Upper lobe of right lung (tissue), 1 donor: ENCODE measurements around the gene PDE3A. TPM values are rescaled to one million over a fixed set of nuclear protein-coding genes. Genes with fewer than 3 reads are reported as not detected.

Source experiments
- ATAC-seq: fragments of 200-7000 bp; cut with Tn5 transposase; one replicate; pipeline ENCODE4 v1.9.1; 2020; ENCODE audit warnings: mild to moderate bottlenecking, moderate library complexity
- DNase-seq: peaks from one replicate; pipeline ENCODE4 v3.0.0-alpha.2; 2020
- H3K27ac ChIP-seq: fragments of 200-600 bp; one replicate; pipeline ENCODE4 v1.8.0; 2022
- H3K27me3 ChIP-seq: fragments of 200-600 bp; one replicate; pipeline ENCODE4 v1.8.0; 2022; ENCODE audit warnings: mild to moderate bottlenecking
- H3K36me3 ChIP-seq: fragments of 200-600 bp; one replicate; pipeline ENCODE4 v1.8.0; 2022
- H3K4me1 ChIP-seq: fragments of 200-600 bp; one replicate; pipeline ENCODE4 v1.8.0; 2022
- H3K4me3 ChIP-seq: fragments of 200-600 bp; one replicate; pipeline ENCODE4 v1.8.0; 2022; ENCODE audit warnings: mild to moderate bottlenecking
- H3K9me3 ChIP-seq: fragments of 200-600 bp; one replicate; pipeline ENCODE4 v1.8.0; 2022
- intact Hi-C: fragments of 100-400 bp; cut with DNase I; formaldehyde crosslinking; loops from one replicate; pipeline ENCODE4 v1.11.0; 2022
- total RNA-seq: library from RNA; stranded (reverse); fragmentation: NEBNext Ultra II Directional; extraction: Animal tissue kit (Norgen Biotek cat#: 25700); gene quantifications from one replicate; pipeline ENCODE4 v1.2.1, GENCODE V29; 2021
- TF ChIP-seq, protein P1 (sequence below): fragments of 200-600 bp; IDR thresholded peaks from one replicate; pipeline ENCODE4 v1.8.0; 2022; ENCODE audit warnings: antibody characterized with exemption
- donor health status: DM: no; HTN: yes; CAD: no; lungs with severe emphysema.

Gene PDE3A
- total RNA-seq, 1 donor from 2014 or later: 8.4 TPM

DNA sequence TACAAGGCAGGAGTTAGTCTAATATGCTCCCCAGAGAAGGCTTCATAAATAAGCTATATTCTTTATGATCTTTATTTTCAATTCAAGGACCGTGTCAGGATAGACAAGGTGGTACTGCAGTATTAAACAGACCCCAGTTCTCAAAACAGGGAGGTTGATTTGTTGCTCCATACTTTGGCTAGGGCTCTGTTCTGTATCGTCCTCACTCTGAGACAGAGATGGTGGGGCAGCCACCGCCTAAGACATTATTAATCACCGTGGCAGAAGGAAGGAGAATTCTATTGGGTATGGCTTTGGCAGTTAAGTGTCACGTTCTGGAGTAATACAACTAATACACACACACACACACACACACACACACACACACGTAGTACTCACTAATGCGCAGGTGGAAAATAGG is 209.8 kb downstream of the PDE3A start:
- TF ChIP-seq, protein P1, sequence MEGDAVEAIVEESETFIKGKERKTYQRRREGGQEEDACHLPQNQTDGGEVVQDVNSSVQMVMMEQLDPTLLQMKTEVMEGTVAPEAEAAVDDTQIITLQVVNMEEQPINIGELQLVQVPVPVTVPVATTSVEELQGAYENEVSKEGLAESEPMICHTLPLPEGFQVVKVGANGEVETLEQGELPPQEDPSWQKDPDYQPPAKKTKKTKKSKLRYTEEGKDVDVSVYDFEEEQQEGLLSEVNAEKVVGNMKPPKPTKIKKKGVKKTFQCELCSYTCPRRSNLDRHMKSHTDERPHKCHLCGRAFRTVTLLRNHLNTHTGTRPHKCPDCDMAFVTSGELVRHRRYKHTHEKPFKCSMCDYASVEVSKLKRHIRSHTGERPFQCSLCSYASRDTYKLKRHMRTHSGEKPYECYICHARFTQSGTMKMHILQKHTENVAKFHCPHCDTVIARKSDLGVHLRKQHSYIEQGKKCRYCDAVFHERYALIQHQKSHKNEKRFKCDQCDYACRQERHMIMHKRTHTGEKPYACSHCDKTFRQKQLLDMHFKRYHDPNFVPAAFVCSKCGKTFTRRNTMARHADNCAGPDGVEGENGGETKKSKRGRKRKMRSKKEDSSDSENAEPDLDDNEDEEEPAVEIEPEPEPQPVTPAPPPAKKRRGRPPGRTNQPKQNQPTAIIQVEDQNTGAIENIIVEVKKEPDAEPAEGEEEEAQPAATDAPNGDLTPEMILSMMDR: no peak
- no peak overlapping the region for H3K27ac ChIP-seq
- no peaks in the 10 kb centered on the region for H3K4me1 ChIP-seq
- no peaks in the 10 kb centered on the region for H3K36me3 ChIP-seq
- H3K9me3 ChIP-seq: no peaks in the 10 kb centered on the region
- no peak for DNase-seq
- no peaks in the 10 kb centered on the region for H3K27me3 ChIP-seq
- intact Hi-C loops: no loop called here
- no peak for ATAC-seq
- no peak overlapping the region for H3K4me3 ChIP-seq

DNA sequence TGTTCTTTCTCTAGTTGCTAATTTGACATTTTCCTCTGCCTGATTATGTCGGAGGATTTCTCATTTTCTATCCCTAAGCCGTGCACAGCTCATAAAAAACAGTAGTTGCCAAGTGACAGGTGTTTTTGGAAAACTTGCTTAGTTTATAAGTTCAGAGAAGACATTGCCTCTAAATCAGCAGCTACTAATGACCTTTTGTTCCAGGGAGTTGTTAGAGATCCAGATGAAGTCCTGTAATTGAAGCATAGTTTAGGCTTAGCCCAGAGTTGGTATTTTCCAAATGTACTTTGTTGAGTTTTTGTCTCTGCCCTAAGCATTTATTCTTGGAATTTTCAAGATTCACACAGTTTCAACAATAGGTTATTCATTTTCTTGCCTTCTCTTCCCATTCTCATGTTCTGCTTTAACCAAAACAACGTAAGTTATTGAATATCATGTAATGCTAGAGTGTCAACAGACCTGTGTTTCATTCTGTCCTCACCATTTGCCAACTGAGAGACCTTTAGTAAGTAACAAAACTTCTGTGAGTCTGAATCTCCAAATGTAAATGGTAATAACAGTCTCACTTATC is 216.8 kb downstream of the PDE3A start:
- Histone ChIP-seq H3K9me3 (no peaks in the 10 kb centered on the region), H3K27ac (no peak overlapping the region), H3K4me3 (no peak overlapping the region), H3K36me3 (no peaks in the 10 kb centered on the region), H3K4me1 (no peaks in the 10 kb centered on the region), H3K27me3 (no peaks in the 10 kb centered on the region)
- TF ChIP-seq, protein P1: no peak
- no peak for ATAC-seq
- DNase-seq: no peak
- intact Hi-C loops: no loop called here

DNA sequence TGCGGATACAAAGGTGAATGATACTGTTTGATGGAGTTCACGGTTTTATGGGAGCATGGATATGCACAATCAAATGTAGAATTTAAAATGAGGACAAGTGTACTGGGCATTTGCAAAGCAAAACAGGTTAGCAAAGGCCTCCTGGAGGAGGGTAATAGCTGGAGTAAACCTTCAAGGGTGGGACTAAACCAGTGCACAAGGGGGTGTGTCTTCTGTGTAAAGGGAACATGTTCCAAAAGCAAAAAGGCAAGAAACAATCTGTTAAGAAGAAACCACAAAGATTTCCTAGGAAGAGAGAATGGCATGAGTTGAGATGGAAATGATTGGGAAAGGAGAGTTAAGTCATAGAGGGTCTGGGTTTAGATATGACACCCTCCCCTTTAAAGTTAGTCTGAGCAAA is 217.6 kb downstream of the PDE3A start:
- Histone ChIP-seq H3K36me3 (no peaks in the 10 kb centered on the region), H3K27me3 (no peaks in the 10 kb centered on the region), H3K9me3 (no peaks in the 10 kb centered on the region), H3K27ac (no peak overlapping the region), H3K4me1 (no peaks in the 10 kb centered on the region), H3K4me3 (no peak overlapping the region)
- TF ChIP-seq, protein P1: no peak
- ATAC-seq (no peak), DNase-seq (no peak)
- intact Hi-C loops: no loop called here

DNA sequence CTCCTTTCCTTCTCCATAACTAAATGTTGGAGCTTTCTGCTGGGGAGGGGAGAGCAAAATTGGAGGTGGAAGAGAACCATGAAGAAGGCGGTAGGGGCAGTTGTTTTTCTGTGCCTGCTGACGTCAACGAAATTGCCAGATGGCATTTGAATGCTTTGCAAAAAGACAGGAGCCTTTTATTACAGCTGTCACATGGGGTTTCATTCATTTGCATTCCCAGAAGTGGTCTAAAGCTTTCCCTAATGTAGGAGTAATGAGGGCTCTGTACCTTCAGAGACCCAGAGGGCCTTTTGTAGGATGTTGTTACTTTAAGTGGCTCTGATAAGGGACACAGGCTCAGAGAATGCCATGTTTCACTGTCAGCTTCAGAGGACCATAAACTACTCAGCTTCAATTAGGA is 219.7 kb downstream of the PDE3A start:
- intact Hi-C loops: no loop called here
- H3K4me3 ChIP-seq: no peak overlapping the region
- ATAC-seq (no peak), DNase-seq (no peak)
- no peaks in the 10 kb centered on the region for H3K4me1 ChIP-seq
- TF ChIP-seq, protein P1: no peak
- no peaks in the 10 kb centered on the region for H3K27me3 ChIP-seq
- no peak overlapping the region for H3K27ac ChIP-seq
- H3K9me3 ChIP-seq: no peaks in the 10 kb centered on the region
- H3K36me3 ChIP-seq: no peaks in the 10 kb centered on the region

DNA sequence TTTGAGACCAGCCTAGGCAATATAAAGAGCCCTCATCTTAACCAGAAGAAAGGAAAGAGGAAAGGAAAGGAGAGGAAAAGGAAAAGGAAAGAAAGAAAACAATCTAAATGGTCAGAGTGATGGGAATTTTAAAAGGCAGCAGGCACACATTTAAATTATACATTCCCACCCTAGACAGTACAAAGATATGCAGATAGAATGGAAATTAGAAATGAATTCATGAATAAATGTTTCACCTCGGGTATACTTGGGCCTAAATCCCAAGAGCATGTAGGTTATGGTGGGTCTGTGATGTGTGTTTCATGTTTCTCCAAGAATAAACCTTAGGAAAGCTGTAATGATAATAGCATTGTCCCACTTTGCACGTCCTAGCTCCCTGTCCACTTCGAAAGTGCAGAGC is 222.2 kb downstream of the PDE3A start:
- TF ChIP-seq, protein P1: no peak
- intact Hi-C loops: no loop called here
- Histone ChIP-seq H3K4me3 (no peak overlapping the region), H3K4me1 (no peaks in the 10 kb centered on the region), H3K27ac (no peak overlapping the region), H3K36me3 (no peaks in the 10 kb centered on the region), H3K9me3 (no peaks in the 10 kb centered on the region), H3K27me3 (no peaks in the 10 kb centered on the region)
- DNase-seq: no peak
- no peak for ATAC-seq

GRCh38 chr12:20592556-20592955 is 224.2 kb downstream of the PDE3A start:
- H3K36me3 ChIP-seq: no peaks in the 10 kb centered on the region
- ATAC-seq (no peak), DNase-seq (no peak)
- no peaks in the 10 kb centered on the region for H3K27me3 ChIP-seq
- no peaks in the 10 kb centered on the region for H3K9me3 ChIP-seq
- no peak overlapping the region for H3K27ac ChIP-seq
- TF ChIP-seq, protein P1: no peak
- no peak overlapping the region for H3K4me3 ChIP-seq
- no peaks in the 10 kb centered on the region for H3K4me1 ChIP-seq
- intact Hi-C loops: no loop called here
